H1 (cell line): ENCODE data around the gene HSPA1B. TPM values are rescaled to one million over a fixed set of nuclear protein-coding genes. Genes with fewer than 3 reads are reported as not detected.

ENCODE experiments used
- CTCF ChIA-PET: fragments of 300-600 bp; sonication (Branson Sonifier 250); formaldehyde crosslinking; loops from one replicate; lab custom pipeline; 2021; ENCODE audit not compliant: partially characterized antibody; lab: Charles Lee
- POLR2A ChIA-PET: fragments of 300-600 bp; sonication (Branson Sonifier 250); formaldehyde crosslinking; loops from one replicate; lab custom pipeline; 2021; ENCODE audit warnings: inconsistent platforms; ENCODE audit not compliant: partially characterized antibody; lab: Charles Lee
- DNase-seq, 2 experiments: peaks; one replicate each; pipeline versions ENCODE4 v3.0.0 to v3.0.0-alpha.2; 2010 to 2022; ENCODE audit warnings: low spot score in 2 of 2, low read depth in 1 of 2, mixed read lengths in 1 of 2
- FAIRE-seq: peaks from 2 replicates; lab custom pipeline; 2011; peaks lifted over from hg19 to GRCh38; lab: Jason Lieb, UNC
- H2AFZ ChIP-seq: 2 replicates; pipeline ENCODE4 v1.8.1; 2012; ENCODE audit warnings: low read length, inconsistent platforms
- H2AK5ac ChIP-seq: 2 replicates; pipeline ENCODE4 v1.6.1; 2013; ENCODE audit warnings: low read depth, low read length
- H2BK120ac ChIP-seq: replicated peaks from 2 replicates; pipeline ENCODE3; 2013; ENCODE audit warnings: low read depth, low read length, inconsistent platforms
- H2BK12ac ChIP-seq: 2 replicates; pipeline ENCODE4 v1.6.1; 2013; ENCODE audit warnings: low read depth, low read length
- H2BK15ac ChIP-seq: 2 replicates; pipeline ENCODE4 v1.6.1; 2013; ENCODE audit warnings: low read length
- H2BK20ac ChIP-seq: 2 replicates; pipeline ENCODE4 v1.6.1; 2013; ENCODE audit warnings: low read length
- H2BK5ac ChIP-seq: 2 replicates; pipeline ENCODE4 v1.6.1; 2013; ENCODE audit warnings: low read depth, low read length
- H3K14ac ChIP-seq: 2 replicates; pipeline ENCODE4 v1.6.1; 2013; ENCODE audit warnings: inconsistent platforms; ENCODE audit not compliant: insufficient read length
- H3K18ac ChIP-seq: 2 replicates; pipeline ENCODE4 v1.6.1; 2013; ENCODE audit warnings: low read length; ENCODE audit errors: extremely low read depth
- H3K23ac ChIP-seq: 2 replicates; pipeline ENCODE4 v1.6.1; 2013; ENCODE audit warnings: inconsistent platforms; ENCODE audit not compliant: insufficient read length
- H3K23me2 ChIP-seq: 2 replicates; pipeline ENCODE4 v1.6.1; 2013; ENCODE audit warnings: low read depth, low read length
- H3K27ac ChIP-seq: 2 replicates; pipeline ENCODE4 v1.6.1; 2011; ENCODE audit warnings: low read depth, low read length, inconsistent platforms
- H3K27me3 ChIP-seq, 4 experiments: replicated peaks in 1 of 4; 1 replicate in 1 of 4; 2 replicates in 3 of 4; pipeline versions ENCODE4 v1.6.1 to v1.8.1; 2011 to 2013; ENCODE audit warnings: low read length in 3 of 4, mild to moderate bottlenecking in 3 of 4, inconsistent platforms in 2 of 4, mixed read lengths in 2 of 4, moderate library complexity in 1 of 4; ENCODE audit not compliant: control insufficient read depth in 3 of 4, insufficient read depth in 3 of 4; ENCODE audit errors: extremely low read depth in 1 of 4
- H3K36me3 ChIP-seq, 4 experiments: 2 replicates each; pipeline versions ENCODE4 v1.6.1 to v1.8.1; 2011 to 2013; ENCODE audit warnings: mild to moderate bottlenecking in 4 of 4, low read length in 3 of 4, moderate library complexity in 2 of 4, control low read depth in 1 of 4, inconsistent platforms in 1 of 4; ENCODE audit not compliant: insufficient read depth in 4 of 4, control insufficient read depth in 2 of 4
- H3K4ac ChIP-seq: replicated peaks from 2 replicates; pipeline ENCODE3; 2013; ENCODE audit warnings: low read length, low read depth, mixed read lengths, inconsistent platforms; ENCODE audit not compliant: insufficient read length
- H3K4me1 ChIP-seq, 4 experiments: replicated peaks in 1 of 4; 1 replicate in 1 of 4; 2 replicates in 3 of 4; pipeline versions ENCODE4 v1.6.1 to v1.8.1; 2011 to 2013; ENCODE audit warnings: low read length in 3 of 4, inconsistent platforms in 2 of 4, mixed read lengths in 1 of 4; ENCODE audit not compliant: insufficient read depth in 4 of 4, control insufficient read depth in 3 of 4
- H3K4me2 ChIP-seq, 2 experiments: 2 replicates each; pipeline versions ENCODE4 v1.6.1 to v1.8.1; 2011 to 2013; ENCODE audit warnings: low read depth in 2 of 2, low read length in 2 of 2, control low read depth in 1 of 2, inconsistent platforms in 1 of 2, mild to moderate bottlenecking in 1 of 2; ENCODE audit not compliant: insufficient read depth in 1 of 2
- H3K4me3 ChIP-seq, 4 experiments: fragments of 200-600, 300-600 bp in 1 of 4; sonication (generic), shearing (Covaris generic), sonication (Bioruptor Twin) in 1 of 4; 2 replicates each; pipeline versions ENCODE4 v1.5.1 to v1.8.1; 2011 to 2016; ENCODE audit warnings: low read length in 4 of 4, low read depth in 3 of 4, control low read depth in 2 of 4, inconsistent platforms in 2 of 4, mild to moderate bottlenecking in 2 of 4, mixed read lengths in 1 of 4, moderate library complexity in 1 of 4; ENCODE audit not compliant: insufficient read depth in 2 of 4; ENCODE audit errors: extremely low read depth in 1 of 4
- H3K56ac ChIP-seq: replicated peaks from 2 replicates; pipeline ENCODE3; 2013; ENCODE audit warnings: low read depth, mild to moderate bottlenecking, mixed read lengths, low read length, inconsistent platforms; ENCODE audit not compliant: insufficient read length
- H3K79me1 ChIP-seq: 2 replicates; pipeline ENCODE4 v1.6.1; 2013; ENCODE audit warnings: low read depth, low read length, control low read depth
- H3K79me2 ChIP-seq, 2 experiments: 2 replicates each; pipeline versions ENCODE4 v1.6.1 to v1.8.1; 2012 to 2013; ENCODE audit warnings: low read length in 2 of 2, mild to moderate bottlenecking in 2 of 2, inconsistent platforms in 1 of 2; ENCODE audit not compliant: insufficient read depth in 2 of 2, control insufficient read depth in 1 of 2
- H3K9ac ChIP-seq, 4 experiments: replicated peaks in 1 of 4; 1 replicate in 1 of 4; 2 replicates in 3 of 4; pipeline versions ENCODE4 v1.6.1 to v1.8.1; 2011 to 2013; ENCODE audit warnings: low read depth in 3 of 4, low read length in 3 of 4, control low read depth in 2 of 4, mild to moderate bottlenecking in 2 of 4, moderate library complexity in 2 of 4, inconsistent platforms in 1 of 4; ENCODE audit errors: extremely low read depth in 1 of 4
- H3K9me3 ChIP-seq, 2 experiments: 2 replicates each; pipeline versions ENCODE4 v1.6.1 to v1.8.1; 2012 to 2013; ENCODE audit warnings: mild to moderate bottlenecking in 2 of 2, moderate library complexity in 2 of 2, control low read depth in 1 of 2, inconsistent platforms in 1 of 2, low read depth in 1 of 2, low read length in 1 of 2, mixed read lengths in 1 of 2; ENCODE audit not compliant: insufficient read depth in 2 of 2
- H4K20me1 ChIP-seq, 2 experiments: replicated peaks in 1 of 2; 2 replicates each; pipeline versions ENCODE3 to v1.8.1; 2011 to 2013; ENCODE audit warnings: inconsistent platforms in 2 of 2, low read length in 2 of 2, mild to moderate bottlenecking in 1 of 2; ENCODE audit not compliant: insufficient read depth in 2 of 2, control insufficient read depth in 1 of 2
- H4K5ac ChIP-seq: 2 replicates; pipeline ENCODE4 v1.6.1; 2013; ENCODE audit warnings: low read length, low read depth, mixed read lengths, inconsistent platforms; ENCODE audit not compliant: insufficient read length
- H4K8ac ChIP-seq: 2 replicates; pipeline ENCODE4 v1.8.0; 2013; ENCODE audit warnings: mild to moderate bottlenecking, moderate library complexity, low read length, inconsistent platforms; ENCODE audit not compliant: insufficient read depth; ENCODE audit errors: extremely low read depth
- H4K91ac ChIP-seq: replicated peaks from 2 replicates; pipeline ENCODE3; 2013; ENCODE audit warnings: low read length, mixed read lengths, inconsistent platforms; ENCODE audit not compliant: insufficient read length
- BACH1 ChIP-seq: IDR thresholded peaks from 2 replicates; pipeline ENCODE4 v1.6.1; 2012; ENCODE audit warnings: low read length, improper control_type of control experiment
- CHD1 ChIP-seq: IDR thresholded peaks from 2 replicates; pipeline ENCODE4 v1.6.1; 2012; ENCODE audit warnings: low read depth, low read length, improper control_type of control experiment
- EZH2 ChIP-seq: fragments of 200-600 bp; sonication (generic); IDR thresholded peaks from 2 replicates; pipeline ENCODE4 v1.7.1; 2012; ENCODE audit warnings: low read depth, mild to moderate bottlenecking, moderate library complexity, low read length, inconsistent platforms; ENCODE audit not compliant: severe bottlenecking
- KDM5A ChIP-seq: fragments of 200-600 bp; IDR thresholded peaks from 2 replicates; pipeline ENCODE4 v1.7.1; 2012; ENCODE audit warnings: mild to moderate bottlenecking, low read length, inconsistent platforms, mixed read lengths
- POLR2A ChIP-seq, 2 experiments: IDR thresholded peaks; 1 replicate in 1 of 2; 2 replicates in 1 of 2; pipeline ENCODE4 v1.6.1; 2011; ENCODE audit warnings: low read depth in 2 of 2, low read length in 2 of 2, mild to moderate bottlenecking in 2 of 2; ENCODE audit errors: control extremely low read depth in 1 of 2
- SIX5 ChIP-seq: IDR thresholded peaks from 2 replicates; pipeline ENCODE4 v1.6.1; 2011; ENCODE audit warnings: mild to moderate bottlenecking, low read depth, low read length
- SP2 ChIP-seq: IDR thresholded peaks from 2 replicates; pipeline ENCODE4 v1.6.1; 2012; ENCODE audit warnings: mild to moderate bottlenecking, low read length, inconsistent platforms
- SUZ12 ChIP-seq: fragments of 200-600 bp; sonication (generic); IDR thresholded peaks from 2 replicates; pipeline ENCODE4 v1.6.1; 2012; ENCODE audit warnings: mild to moderate bottlenecking, inconsistent platforms, low read length, moderate library complexity, mixed read lengths
- TCF12 ChIP-seq: IDR thresholded peaks from 2 replicates; pipeline ENCODE4 v1.6.1; 2011; ENCODE audit warnings: low read depth, mild to moderate bottlenecking, low read length
- ZNF274 ChIP-seq: IDR thresholded peaks from 2 replicates; pipeline ENCODE4 v1.7.0; 2012; ENCODE audit warnings: low read length, borderline replicate concordance; ENCODE audit errors: extremely low read depth
- WGBS, 2 experiments: shearing (Covaris generic) in 1 of 2; methylation state at CpG; one replicate each; pipeline versions ENCODE4 v1.1.6 to v1.1.7; 2013 to 2015; ENCODE audit warnings: low lambda C conversion rate in 2 of 2, mixed read lengths in 2 of 2, inconsistent platforms in 1 of 2, low coverage in 1 of 2, missing lambda C conversion rate in 1 of 2; ENCODE audit not compliant: insufficient replicate concordance in 2 of 2, insufficient coverage in 1 of 2, insufficient read length in 1 of 2; ENCODE audit errors: extremely low coverage in 1 of 2, missing lambda C conversion rate in 1 of 2; 5-methylcytosine and 5-hydroxymethylcytosine counted together
- polyA plus RNA-seq, 7 experiments: library from polyadenylated mRNA; depleted of rRNA in 3 of 7; stranded (reverse) in 5 of 7; unstranded in 2 of 7; fragments of >200 nt in 5 of 7; fragments of 200-250 nt in 2 of 7; gene quantifications; 1 replicate in 5 of 7; 2 replicates in 1 of 7; 4 replicates in 1 of 7; pipeline versions ENCODE4 v1.2.1 to v1.2.3, GENCODE V29; 2011 to 2013; ENCODE audit warnings: missing spikeins in 2 of 7, mixed read lengths in 2 of 7
- total RNA-seq: library from RNA; stranded (reverse); fragmentation: NEBNext Ultra II Directional; extraction: Animal tissue kit (Norgen Biotek cat#: 25700); gene quantifications from 2 replicates; pipeline ENCODE4 v1.2.1, GENCODE V29; 2021
- TF ChIP-seq, protein P1 (sequence below): IDR thresholded peaks from 2 replicates; pipeline ENCODE4 v1.6.1; 2012; ENCODE audit warnings: low read length, inconsistent platforms

Gene HSPA1B
- total and polyA plus RNA-seq, 2 of the 8 experiments (the other 6 are each of a cell fraction or from before 2014, with no cell fraction given) = 36.6 to 76.6 TPM

DNA sequence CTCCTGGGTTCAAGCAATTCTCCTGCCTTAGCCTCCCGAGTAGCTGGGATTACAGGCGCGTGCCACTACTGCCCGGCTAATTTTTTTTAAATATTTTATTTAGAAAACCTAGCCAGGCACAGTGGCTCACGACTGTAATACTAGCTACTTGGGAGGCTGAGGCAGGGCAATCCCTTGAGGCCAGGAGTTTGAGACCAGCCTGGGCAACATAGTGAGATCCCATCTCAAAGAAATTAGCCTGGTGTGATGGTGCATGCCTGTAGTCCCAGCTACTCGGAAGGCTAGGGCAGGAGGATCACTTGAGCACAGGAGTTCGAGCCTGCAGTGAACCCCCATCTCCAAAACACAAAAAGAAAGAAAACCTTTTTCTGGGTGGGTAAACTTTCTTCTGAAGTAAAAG lies 48.8 kb downstream of the HSPA1B start:
- H3K9ac ChIP-seq = no peak overlapping the region
- H4K8ac ChIP-seq = no peak overlapping the region
- no peak overlapping the region for H4K91ac ChIP-seq
- no peak overlapping the region for H2BK5ac ChIP-seq
- no peak overlapping the region for H3K4ac ChIP-seq
- H3K79me2 ChIP-seq = no peaks in the 10 kb centered on the region
- H3K4me1 ChIP-seq = peaks cover 0 to 13% (median under 1%) of the 10 kb centered on the region in 4 experiments; a peak in 2 of 7 replicates
- H2AK5ac ChIP-seq = no peak overlapping the region
- peaks cover 9 to 18% (median 18%) of the 10 kb centered on the region in 4 experiments; a peak in 6 of 8 replicates for H3K36me3 ChIP-seq
- H3K56ac ChIP-seq = no peak overlapping the region
- H3K18ac ChIP-seq = no peak overlapping the region
- H3K4me2 ChIP-seq = no peak overlapping the region
- H3K27ac ChIP-seq = no peak overlapping the region
- H4K20me1 ChIP-seq = peaks cover 1 to 9% of the 10 kb centered on the region in 2 experiments
- DNase-seq = no peak
- H2BK12ac ChIP-seq = no peak overlapping the region
- 91% methylated on average over 7 of the region's 7 CpGs; no CpG with 5 or more reads in 1 of the 2 experiments for WGBS, 2 experiments
- no peaks in the 10 kb centered on the region for H3K27me3 ChIP-seq
- no peak for FAIRE-seq
- CTCF ChIA-PET = interaction anchor here (0.6 to 8.1 kb wide), 9 partner anchors 8 to 212 kb away, joined by 3 to 59 read pairs (median 3); no protein-coding TSS in a partner anchor
- no peak for TF ChIP-seq BACH1
- no peak for TF ChIP-seq CHD1
- TF ChIP-seq SIX5 = no peak
- no peak for TF ChIP-seq EZH2
- no peak for TF ChIP-seq TCF12
- TF ChIP-seq SUZ12 = no peak
- TF ChIP-seq POLR2A (IDR thresholded peaks at IDR 0.05; ENCODE audit: control extremely low read depth in 1 of 2, low read depth in 2 of 2, low read length in 2 of 2) = no peak
- TF ChIP-seq KDM5A = no peak
- TF ChIP-seq SP2 = no peak
- no peak for TF ChIP-seq ZNF274
- TF ChIP-seq, protein P1, sequence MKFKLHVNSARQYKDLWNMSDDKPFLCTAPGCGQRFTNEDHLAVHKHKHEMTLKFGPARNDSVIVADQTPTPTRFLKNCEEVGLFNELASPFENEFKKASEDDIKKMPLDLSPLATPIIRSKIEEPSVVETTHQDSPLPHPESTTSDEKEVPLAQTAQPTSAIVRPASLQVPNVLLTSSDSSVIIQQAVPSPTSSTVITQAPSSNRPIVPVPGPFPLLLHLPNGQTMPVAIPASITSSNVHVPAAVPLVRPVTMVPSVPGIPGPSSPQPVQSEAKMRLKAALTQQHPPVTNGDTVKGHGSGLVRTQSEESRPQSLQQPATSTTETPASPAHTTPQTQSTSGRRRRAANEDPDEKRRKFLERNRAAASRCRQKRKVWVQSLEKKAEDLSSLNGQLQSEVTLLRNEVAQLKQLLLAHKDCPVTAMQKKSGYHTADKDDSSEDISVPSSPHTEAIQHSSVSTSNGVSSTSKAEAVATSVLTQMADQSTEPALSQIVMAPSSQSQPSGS = no peak
- TF ChIP-seq, all 59 proteins: peak for 0
- H2AFZ ChIP-seq = no peak overlapping the region
- no peak overlapping the region for H2BK15ac ChIP-seq
- H3K14ac ChIP-seq = no peak overlapping the region
- no peaks in the 10 kb centered on the region; the same call in 1 of the 2 replicates for H3K79me1 ChIP-seq
- no peaks in the 10 kb centered on the region; the same call in 1 of the 2 replicates for H3K23me2 ChIP-seq
- POLR2A ChIA-PET = interaction anchor here (1.4 to 5.6 kb wide), 6 partner anchors 12 to 49 kb away, joined by 4 to 47 read pairs (median 6); partner anchors contain the start of genes HSPA1B and NEU1
- no peak overlapping the region for H2BK120ac ChIP-seq
- no peaks in the 10 kb centered on the region for H3K9me3 ChIP-seq
- H4K5ac ChIP-seq = no peak overlapping the region
- H3K4me3 ChIP-seq = no peak overlapping the region
- no peak overlapping the region for H2BK20ac ChIP-seq
- H3K23ac ChIP-seq = no peak overlapping the region
